ENCODE data around the gene RANGAP1. TPM values are rescaled to one million over a fixed set of nuclear protein-coding genes. Genes with fewer than 3 reads are reported as not detected.

Gene RANGAP1
- total and polyA plus RNA-seq, 10 donors, result 26.8 to 53.4 (median 43.7) TPM

- H3K27ac ChIP-seq, result no peak overlapping the region
- H3K4me1 ChIP-seq, result peaks cover 11 to 41% (median 25%) of the 10 kb centered on the region in 6 donors
- H3K36me3 ChIP-seq, result peaks cover 0 to 39% (median 3%) of the 10 kb centered on the region in 6 donors
- H3K27me3 ChIP-seq (replicated peaks in 1 of 7), result no peaks in the 10 kb centered on the region
- H3K4me3 ChIP-seq, result no peak overlapping the region
- 84 to 94% (median 90%) methylated on average over 5 of the region's 5 CpGs for WGBS, 5 donors
- intact Hi-C loops (cut with DNase I; ENCODE audit: low total_unique reads), result no loop called here
- no peaks in the 10 kb centered on the region for H3K9me3 ChIP-seq
- no peak for DNase-seq
- TF ChIP-seq POLR2A (IDR thresholded peaks at IDR 0.05) (no peak), POLR2AphosphoS5 (IDR thresholded peaks at IDR 0.05) (no peak), CTCF (IDR thresholded peaks at IDR 0.05 in 8 of 11, conservative IDR thresholded peaks at IDR 0.05 in 3 of 11) (no peak)
Measured at GRCh38 chr22:41311487-41311886, 25.5 kb upstream of the RANGAP1 start.

- Histone ChIP-seq H3K9me3 (no peaks in the 10 kb centered on the region), H3K4me3 (no peak overlapping the region), H3K27me3 (replicated peaks in 1 of 7) (no peaks in the 10 kb centered on the region), H3K27ac (no peak overlapping the region), H3K4me1 (peaks cover 11 to 47% (median 27%) of the 10 kb centered on the region in 6 donors), H3K36me3 (peaks cover 0 to 37% (median under 1%) of the 10 kb centered on the region in 6 donors)
- TF ChIP-seq POLR2AphosphoS5 (IDR thresholded peaks at IDR 0.05) (no peak), POLR2A (IDR thresholded peaks at IDR 0.05) (no peak), CTCF (IDR thresholded peaks at IDR 0.05 in 8 of 11, conservative IDR thresholded peaks at IDR 0.05 in 3 of 11) (no peak)
- DNase-seq, result no peak
- WGBS, 5 donors, result 83 to 100% (median 87%) methylated on average over 1 of the region's 1 CpG
- intact Hi-C loops (cut with DNase I; ENCODE audit: low total_unique reads), result no loop called here
Measured at GRCh38 chr22:41310336-41310735, 24.3 kb upstream of the RANGAP1 start.

- H3K27me3 ChIP-seq (replicated peaks in 1 of 7), result no peaks in the 10 kb centered on the region
- H3K4me3 ChIP-seq, result no peak overlapping the region
- TF ChIP-seq POLR2AphosphoS5 (IDR thresholded peaks at IDR 0.05) (peak in 2 of 3 donors; percentile 42 to 45), CTCF (IDR thresholded peaks at IDR 0.05 in 8 of 11, conservative IDR thresholded peaks at IDR 0.05 in 3 of 11) (no peak)
- H3K27ac ChIP-seq, result peak overlapping the region in 5 of 8 donors; percentile 46 to 67 (median 55)
- H3K36me3 ChIP-seq, result peaks cover 0 to 42% (median 0%) of the 10 kb centered on the region in 6 donors
- H3K9me3 ChIP-seq, result no peaks in the 10 kb centered on the region
- H3K4me1 ChIP-seq, result peaks cover 8 to 59% (median 32%) of the 10 kb centered on the region in 6 donors
- WGBS, 5 donors, result 43 to 62% (median 49%) methylated on average over 7 of the region's 7 CpGs
- no peak for DNase-seq
- intact Hi-C loops (cut with DNase I; ENCODE audit: low total_unique reads), result no loop called here
Measured at GRCh38 chr22:41308544-41308947, 22.6 kb upstream of the RANGAP1 start.

- WGBS, 5 donors, result 59 to 82% (median 74%) methylated on average over 3 of the region's 3 CpGs
- Histone ChIP-seq H3K4me1 (peaks cover 8 to 64% (median 37%) of the 10 kb centered on the region in 6 donors), H3K27ac (peak overlapping the region in 6 of 8 donors; percentile 36 to 67 (median 52))
Measured at GRCh38 chr22:41308054-41308453, 22.1 kb upstream of the RANGAP1 start.

More at GRCh38 chr22:41308054-41308453, 22.1 kb upstream of the RANGAP1 start:
- Histone ChIP-seq H3K36me3 (peaks cover 0 to 42% (median 0%) of the 10 kb centered on the region in 6 donors), H3K27me3 (replicated peaks in 1 of 7) (no peaks in the 10 kb centered on the region), H3K9me3 (no peaks in the 10 kb centered on the region), H3K4me3 (no peak overlapping the region)
- intact Hi-C loops (cut with DNase I; ENCODE audit: low total_unique reads), result no loop called here
- TF ChIP-seq CTCF (IDR thresholded peaks at IDR 0.05 in 8 of 11, conservative IDR thresholded peaks at IDR 0.05 in 3 of 11) (no peak), POLR2A (IDR thresholded peaks at IDR 0.05) (no peak), POLR2AphosphoS5 (IDR thresholded peaks at IDR 0.05) (no peak)
- DNase-seq, result no peak

All from spleen (tissue), 11 donors.